ENCODE measurements around the gene ANKRD27. TPM values are rescaled to one million over a fixed set of nuclear protein-coding genes. Genes with fewer than 3 reads are reported as not detected.
"Not testable (repeated sequence)": the region's sequence is repeated elsewhere in the genome, so short reads cannot be mapped to it uniquely, and the experiment has no call there.

Gene ANKRD27
- total and polyA plus RNA-seq, 10 of the 15 experiments (the other 5 are each of a cell fraction or from before 2014, with no cell fraction given): 2.8 to 49.9 (median 28.5) TPM

DNA sequence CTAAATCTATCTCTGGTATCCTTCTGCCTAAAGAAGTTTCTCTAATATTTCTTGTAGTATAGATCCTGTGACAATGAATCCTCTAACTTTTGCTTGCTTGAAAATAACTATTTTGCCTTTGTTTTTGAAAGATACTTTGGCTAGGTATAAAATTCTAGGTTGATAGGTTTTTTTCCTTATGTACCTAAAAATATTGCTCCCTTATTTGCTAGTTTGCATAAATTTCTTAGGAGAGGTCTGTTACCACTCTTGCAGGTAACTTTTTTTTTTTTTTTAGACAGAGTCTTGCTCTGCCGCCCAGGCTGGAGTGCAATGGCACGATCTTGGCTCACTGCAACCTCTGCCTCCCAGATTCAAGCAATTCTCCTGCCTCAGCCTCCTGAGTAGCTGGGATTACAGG is 29.0 kb upstream of the ANKRD27 start:
- ATAC-seq; RAD21 ChIA-PET (ENCODE audit: unreplicated experiment); FAIRE-seq; H3K4me2 ChIP-seq (ENCODE audit: control insufficient read depth, insufficient read depth); H3K9ac ChIP-seq (ENCODE audit: control insufficient read depth, insufficient read depth, low read length); intact Hi-C loops (cut with micrococcal nuclease; ENCODE audit: unreplicated experiment); POLR2A ChIA-PET; BruUV-seq (replicated peaks); H3K27me3 ChIP-seq (replicated peaks in 1 of 2; ENCODE audit: control insufficient read depth in 2 of 2, insufficient read depth in 2 of 2, low read length in 1 of 2); H2AFZ ChIP-seq (ENCODE audit: control insufficient read depth, low read depth, low read length); H3K79me2 ChIP-seq (ENCODE audit: control insufficient read depth, insufficient read depth, low read length); H3K27ac ChIP-seq (ENCODE audit: control insufficient read depth, insufficient read depth); H3K4me3 ChIP-seq; in situ Hi-C loops (cut with MboI); H4K20me1 ChIP-seq (ENCODE audit: control insufficient read depth, insufficient read depth); SMC1A ChIA-PET (ENCODE audit: uncharacterized antibody, unreplicated experiment); DNase-seq (ENCODE audit: low read depth, low spot score); CTCF ChIA-PET; H3K4me1 ChIP-seq (ENCODE audit: control insufficient read depth, insufficient read depth, low read length): not testable (repeated sequence)
- 100% methylated on average over 2 of the region's 2 CpGs for WGBS (ENCODE audit: insufficient coverage, insufficient replicate concordance, low lambda C conversion rate, missing lambda C conversion rate)
- Histone ChIP-seq H3K36me3 (ENCODE audit: control insufficient read depth in 2 of 2, insufficient read depth in 2 of 2, low read length in 1 of 2) (peaks cover 1 to 16% of the 10 kb centered on the region in 2 experiments), H3K9me3 (replicated peaks; ENCODE audit: control insufficient read depth, insufficient read depth, low read length) (peaks cover 13% of the 10 kb centered on the region)

GRCh38 chr19:32702010-32702409 is 27.0 kb upstream of the ANKRD27 start:
- Histone ChIP-seq H3K27ac (ENCODE audit: control insufficient read depth, insufficient read depth) (no peak overlapping the region), H3K4me1 (ENCODE audit: control insufficient read depth, insufficient read depth, low read length) (no peaks in the 10 kb centered on the region), H3K79me2 (ENCODE audit: control insufficient read depth, insufficient read depth, low read length) (peaks cover 10% of the 10 kb centered on the region), H3K4me2 (ENCODE audit: control insufficient read depth, insufficient read depth) (no peak overlapping the region), H2AFZ (ENCODE audit: control insufficient read depth, low read depth, low read length) (no peak overlapping the region), H3K36me3 (ENCODE audit: control insufficient read depth in 2 of 2, insufficient read depth in 2 of 2, low read length in 1 of 2) (peaks cover 2 to 10% of the 10 kb centered on the region in 2 experiments), H3K9me3 (replicated peaks; ENCODE audit: control insufficient read depth, insufficient read depth, low read length) (peaks cover 15% of the 10 kb centered on the region), H3K9ac (ENCODE audit: control insufficient read depth, insufficient read depth, low read length) (no peak overlapping the region), H3K27me3 (replicated peaks in 1 of 2; ENCODE audit: control insufficient read depth in 2 of 2, insufficient read depth in 2 of 2, low read length in 1 of 2) (no peaks in the 10 kb centered on the region), H3K4me3 (no peak overlapping the region), H4K20me1 (ENCODE audit: control insufficient read depth, insufficient read depth) (no peaks in the 10 kb centered on the region; the same call in 1 of the 2 replicates)
- SMC1A ChIA-PET (ENCODE audit: uncharacterized antibody, unreplicated experiment): no interaction called here
- intact Hi-C loops (cut with micrococcal nuclease; ENCODE audit: unreplicated experiment) (no loop called here), in situ Hi-C loops (cut with MboI) (no loop called here)
- DNase-seq (ENCODE audit: low read depth, low spot score) (no peak), ATAC-seq (no peak), FAIRE-seq (no peak)
- CTCF ChIA-PET: no interaction called here
- POLR2A ChIA-PET: no interaction called here
- 98% methylated on average over 5 of the region's 5 CpGs for WGBS (ENCODE audit: insufficient coverage, insufficient replicate concordance, low lambda C conversion rate, missing lambda C conversion rate)
- RAD21 ChIA-PET (ENCODE audit: unreplicated experiment): no interaction called here
- BruUV-seq (replicated peaks): no TSS peak
- TF ChIP-seq EED (IDR thresholded peaks at IDR 0.05; ENCODE audit: low read depth) (no peak), ZBED1 (IDR thresholded peaks at IDR 0.05; ENCODE audit: borderline replicate concordance) (no peak), MEF2A (IDR thresholded peaks at IDR 0.05; ENCODE audit: insufficient read depth, low read depth, low read length) (no peak), NRF1 (conservative IDR thresholded peaks at IDR 0.05; ENCODE audit: low read depth, low read length) (no peak), SUZ12 (IDR thresholded peaks at IDR 0.05; ENCODE audit: unreplicated experiment) (no peak), CBX3 (IDR thresholded peaks at IDR 0.05; ENCODE audit: borderline replicate concordance, low read depth) (no peak), ZNF687 (IDR thresholded peaks at IDR 0.05) (no peak), MYC (IDR thresholded peaks at IDR 0.05; ENCODE audit: insufficient read depth, insufficient read length, insufficient replicate concordance, low read length, severe bottlenecking) (no peak), TBL1XR1 (IDR thresholded peaks at IDR 0.05; ENCODE audit: low read depth, low read length) (no peak), IKZF2 (IDR thresholded peaks at IDR 0.05) (no peak), ETV6 (conservative IDR thresholded peaks at IDR 0.05 in 1 of 2, IDR thresholded peaks at IDR 0.05 in 1 of 2; ENCODE audit: borderline replicate concordance in 1 of 2, low read depth in 1 of 2) (no peak)
- TF ChIP-seq, protein P1, sequence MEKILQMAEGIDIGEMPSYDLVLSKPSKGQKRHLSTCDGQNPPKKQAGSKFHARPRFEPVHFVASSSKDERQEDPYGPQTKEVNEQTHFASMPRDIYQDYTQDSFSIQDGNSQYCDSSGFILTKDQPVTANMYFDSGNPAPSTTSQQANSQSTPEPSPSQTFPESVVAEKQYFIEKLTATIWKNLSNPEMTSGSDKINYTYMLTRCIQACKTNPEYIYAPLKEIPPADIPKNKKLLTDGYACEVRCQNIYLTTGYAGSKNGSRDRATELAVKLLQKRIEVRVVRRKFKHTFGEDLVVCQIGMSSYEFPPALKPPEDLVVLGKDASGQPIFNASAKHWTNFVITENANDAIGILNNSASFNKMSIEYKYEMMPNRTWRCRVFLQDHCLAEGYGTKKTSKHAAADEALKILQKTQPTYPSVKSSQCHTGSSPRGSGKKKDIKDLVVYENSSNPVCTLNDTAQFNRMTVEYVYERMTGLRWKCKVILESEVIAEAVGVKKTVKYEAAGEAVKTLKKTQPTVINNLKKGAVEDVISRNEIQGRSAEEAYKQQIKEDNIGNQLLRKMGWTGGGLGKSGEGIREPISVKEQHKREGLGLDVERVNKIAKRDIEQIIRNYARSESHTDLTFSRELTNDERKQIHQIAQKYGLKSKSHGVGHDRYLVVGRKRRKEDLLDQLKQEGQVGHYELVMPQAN (conservative IDR thresholded peaks at IDR 0.05): no peak

Measured in GM12878 (cell line).